Neural cell (in vitro differentiated cells): ENCODE results near the gene HLCS.
A peak's percentile ranks its signal among the peaks of the same experiment; 100 is the strongest.

Source experiments
- EP300 ChIP-seq: fragments of 450-650 bp; conservative IDR thresholded peaks from 2 replicates; pipeline ENCODE4 v1.6.1; 2014; ENCODE audit warnings: antibody characterized with exemption, mild to moderate bottlenecking, moderate library complexity; ENCODE audit not compliant: poor library complexity, severe bottlenecking
- EZH2 ChIP-seq: fragments of 200-600, 300-800 bp; shearing (Covaris generic), sonication (generic); IDR thresholded peaks from 2 replicates; pipeline ENCODE4 v1.6.1; 2014; ENCODE audit warnings: antibody characterized with exemption, low read length, borderline replicate concordance, mild to moderate bottlenecking; ENCODE audit not compliant: insufficient read depth, poor library complexity, severe bottlenecking
- MXI1 ChIP-seq: fragments of 450-650 bp; conservative IDR thresholded peaks from 2 replicates; pipeline ENCODE4 v1.6.1; 2014; ENCODE audit warnings: antibody characterized with exemption, mild to moderate bottlenecking; ENCODE audit not compliant: poor library complexity, severe bottlenecking
- POLR2AphosphoS5 ChIP-seq: IDR thresholded peaks from 2 replicates; pipeline ENCODE4 v1.6.1; 2012
- RAD21 ChIP-seq: fragments of 450-650 bp; conservative IDR thresholded peaks from 2 replicates; pipeline ENCODE4 v1.6.1; 2014; ENCODE audit warnings: antibody characterized with exemption, mild to moderate bottlenecking, moderate library complexity
- SMC3 ChIP-seq: fragments of 450-650 bp; conservative IDR thresholded peaks from 2 replicates; pipeline ENCODE4 v1.6.1; 2014; ENCODE audit warnings: antibody characterized with exemption, mild to moderate bottlenecking, moderate library complexity; ENCODE audit not compliant: poor library complexity
- TAF1 ChIP-seq: IDR thresholded peaks from 2 replicates; pipeline ENCODE4 v1.6.1; 2012; ENCODE audit warnings: low read depth
- TF ChIP-seq, protein P1 (sequence below): fragments of 450-650 bp; IDR thresholded peaks from 2 replicates; pipeline ENCODE4 v1.5.1; 2014; ENCODE audit warnings: antibody characterized with exemption, mild to moderate bottlenecking, moderate library complexity; ENCODE audit not compliant: poor library complexity, severe bottlenecking
- TF ChIP-seq, protein P2 (sequence below): IDR thresholded peaks from 2 replicates; pipeline ENCODE4 v1.6.1; 2012; ENCODE audit warnings: borderline replicate concordance

DNA sequence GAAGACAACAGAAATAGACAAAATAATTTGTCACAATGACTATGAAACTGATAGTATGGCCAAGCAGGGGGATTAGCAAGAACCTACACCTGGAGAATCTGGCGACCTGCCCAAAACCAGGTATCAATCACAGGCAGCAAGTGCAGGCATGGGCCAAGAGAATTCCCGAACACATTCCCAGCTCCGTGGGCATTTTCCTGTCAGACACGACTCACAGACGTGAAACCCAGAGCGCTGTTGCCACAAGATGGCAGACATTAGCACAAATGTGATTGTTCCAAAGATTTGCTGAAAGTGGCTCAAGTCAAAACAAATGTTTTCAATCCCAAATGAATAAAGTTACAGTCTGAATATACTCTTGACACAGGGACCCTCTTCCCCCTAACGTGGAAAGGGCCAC lies 36.8 kb downstream of the HLCS start:
- TF ChIP-seq TAF1 (no peak), EZH2 (no peak), EP300 (no peak), RAD21 (no peak), POLR2AphosphoS5 (no peak), SMC3 (peak; percentile 37), MXI1 (no peak)
- TF ChIP-seq, protein P1, sequence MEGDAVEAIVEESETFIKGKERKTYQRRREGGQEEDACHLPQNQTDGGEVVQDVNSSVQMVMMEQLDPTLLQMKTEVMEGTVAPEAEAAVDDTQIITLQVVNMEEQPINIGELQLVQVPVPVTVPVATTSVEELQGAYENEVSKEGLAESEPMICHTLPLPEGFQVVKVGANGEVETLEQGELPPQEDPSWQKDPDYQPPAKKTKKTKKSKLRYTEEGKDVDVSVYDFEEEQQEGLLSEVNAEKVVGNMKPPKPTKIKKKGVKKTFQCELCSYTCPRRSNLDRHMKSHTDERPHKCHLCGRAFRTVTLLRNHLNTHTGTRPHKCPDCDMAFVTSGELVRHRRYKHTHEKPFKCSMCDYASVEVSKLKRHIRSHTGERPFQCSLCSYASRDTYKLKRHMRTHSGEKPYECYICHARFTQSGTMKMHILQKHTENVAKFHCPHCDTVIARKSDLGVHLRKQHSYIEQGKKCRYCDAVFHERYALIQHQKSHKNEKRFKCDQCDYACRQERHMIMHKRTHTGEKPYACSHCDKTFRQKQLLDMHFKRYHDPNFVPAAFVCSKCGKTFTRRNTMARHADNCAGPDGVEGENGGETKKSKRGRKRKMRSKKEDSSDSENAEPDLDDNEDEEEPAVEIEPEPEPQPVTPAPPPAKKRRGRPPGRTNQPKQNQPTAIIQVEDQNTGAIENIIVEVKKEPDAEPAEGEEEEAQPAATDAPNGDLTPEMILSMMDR = peak; percentile 44
- TF ChIP-seq, protein P2, sequence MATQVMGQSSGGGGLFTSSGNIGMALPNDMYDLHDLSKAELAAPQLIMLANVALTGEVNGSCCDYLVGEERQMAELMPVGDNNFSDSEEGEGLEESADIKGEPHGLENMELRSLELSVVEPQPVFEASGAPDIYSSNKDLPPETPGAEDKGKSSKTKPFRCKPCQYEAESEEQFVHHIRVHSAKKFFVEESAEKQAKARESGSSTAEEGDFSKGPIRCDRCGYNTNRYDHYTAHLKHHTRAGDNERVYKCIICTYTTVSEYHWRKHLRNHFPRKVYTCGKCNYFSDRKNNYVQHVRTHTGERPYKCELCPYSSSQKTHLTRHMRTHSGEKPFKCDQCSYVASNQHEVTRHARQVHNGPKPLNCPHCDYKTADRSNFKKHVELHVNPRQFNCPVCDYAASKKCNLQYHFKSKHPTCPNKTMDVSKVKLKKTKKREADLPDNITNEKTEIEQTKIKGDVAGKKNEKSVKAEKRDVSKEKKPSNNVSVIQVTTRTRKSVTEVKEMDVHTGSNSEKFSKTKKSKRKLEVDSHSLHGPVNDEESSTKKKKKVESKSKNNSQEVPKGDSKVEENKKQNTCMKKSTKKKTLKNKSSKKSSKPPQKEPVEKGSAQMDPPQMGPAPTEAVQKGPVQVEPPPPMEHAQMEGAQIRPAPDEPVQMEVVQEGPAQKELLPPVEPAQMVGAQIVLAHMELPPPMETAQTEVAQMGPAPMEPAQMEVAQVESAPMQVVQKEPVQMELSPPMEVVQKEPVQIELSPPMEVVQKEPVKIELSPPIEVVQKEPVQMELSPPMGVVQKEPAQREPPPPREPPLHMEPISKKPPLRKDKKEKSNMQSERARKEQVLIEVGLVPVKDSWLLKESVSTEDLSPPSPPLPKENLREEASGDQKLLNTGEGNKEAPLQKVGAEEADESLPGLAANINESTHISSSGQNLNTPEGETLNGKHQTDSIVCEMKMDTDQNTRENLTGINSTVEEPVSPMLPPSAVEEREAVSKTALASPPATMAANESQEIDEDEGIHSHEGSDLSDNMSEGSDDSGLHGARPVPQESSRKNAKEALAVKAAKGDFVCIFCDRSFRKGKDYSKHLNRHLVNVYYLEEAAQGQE = no peak
